ENCODE results near the gene GRIN2C. TPM values are rescaled to one million over a fixed set of nuclear protein-coding genes. Genes with fewer than 3 reads are reported as not detected.
"Not testable (repeated sequence)": the region's sequence is repeated elsewhere in the genome, so short reads cannot be mapped to it uniquely, and the experiment has no call there.

The GRIN2C gene
- total and polyA plus RNA-seq, 9 donors, result 0.11 to 0.82 (median 0.36) TPM

GRCh38 chr17:74873037-74873873, 13.6 kb upstream of the GRIN2C start:
- peak overlapping the region; percentile 67 for H3K4me3 ChIP-seq
- 0% methylated on average over 44 to 55 of the region's 55 CpGs for WGBS, 3 donors
- peaks cover 17% of the 10 kb centered on the region for H3K4me1 ChIP-seq (ENCODE audit: insufficient read depth)
- intact Hi-C loops (cut with DNase I), result no loop called here
- DNase-seq, result peak; percentile 99 to 100 (median 100)
- no peaks in the 10 kb centered on the region for H3K36me3 ChIP-seq
- no peaks in the 10 kb centered on the region for H3K9me3 ChIP-seq
- peak overlapping the region in 1 of 2 donors; percentile 77 for H3K27ac ChIP-seq
- peak; percentile 75 for TF ChIP-seq EP300 (IDR thresholded peaks at IDR 0.05)
- no peak for TF ChIP-seq CTCF (IDR thresholded peaks at IDR 0.05)
- peak; percentile 96 for TF ChIP-seq POLR2A (IDR thresholded peaks at IDR 0.05)
- no peaks in the 10 kb centered on the region for H3K27me3 ChIP-seq

- Histone ChIP-seq H3K4me1 (ENCODE audit: insufficient read depth) (peaks cover 17% of the 10 kb centered on the region), H3K36me3 (no peaks in the 10 kb centered on the region), H3K27ac (peak within 1 kb of the TSS in 1 of 2 donors; percentile 77), H3K4me3 (peak within 1 kb of the TSS; percentile 67), H3K9me3 (no peaks in the 10 kb centered on the region), H3K27me3 (no peaks in the 10 kb centered on the region)
- 3 to 5% (median 4%) methylated on average over 30 to 38 of the region's 38 CpGs for WGBS, 3 donors
- intact Hi-C loops (cut with DNase I), result no loop called here
- DNase-seq, result peak in 1 of 5 donors; percentile 41
- TF ChIP-seq POLR2A (IDR thresholded peaks at IDR 0.05) (peak; percentile 72), CTCF (IDR thresholded peaks at IDR 0.05) (no peak)
Observed at GRCh38 chr17:74872313-74873036, 12.8 kb upstream of the GRIN2C start, which contains the start of gene FDXR. TSS of gene FDXR (minus strand) at chr17:74872994. CDS start at chr17:74872944, 50 bp downstream.

- no peaks in the 10 kb centered on the region for H3K27me3 ChIP-seq
- peak; percentile 51 to 68 (median 55) for DNase-seq
- H3K27ac ChIP-seq, result peak overlapping the region in 1 of 2 donors; percentile 2
- H3K36me3 ChIP-seq, result no peaks in the 10 kb centered on the region
- 56 to 60% (median 56%) methylated on average over 11 of the region's 11 CpGs for WGBS, 3 donors
- intact Hi-C loops (cut with DNase I), result no loop called here
- no peak for TF ChIP-seq POLR2A (IDR thresholded peaks at IDR 0.05)
- no peak for TF ChIP-seq EP300 (IDR thresholded peaks at IDR 0.05)
- no peak for TF ChIP-seq CTCF (IDR thresholded peaks at IDR 0.05)
- no peak overlapping the region for H3K4me3 ChIP-seq
- H3K4me1 ChIP-seq (ENCODE audit: insufficient read depth), result peaks cover 17% of the 10 kb centered on the region
- H3K9me3 ChIP-seq, result no peaks in the 10 kb centered on the region
Observed at GRCh38 chr17:74871356-74872076, 11.8 kb upstream of the GRIN2C start.

- H3K36me3 ChIP-seq, result no peaks in the 10 kb centered on the region
- H3K9me3 ChIP-seq, result no peaks in the 10 kb centered on the region
- H3K4me1 ChIP-seq (ENCODE audit: insufficient read depth), result peaks cover 17% of the 10 kb centered on the region
- no peaks in the 10 kb centered on the region for H3K27me3 ChIP-seq
- TF ChIP-seq EP300 (IDR thresholded peaks at IDR 0.05) (no peak), POLR2A (IDR thresholded peaks at IDR 0.05) (no peak), CTCF (IDR thresholded peaks at IDR 0.05) (no peak)
- H3K27ac ChIP-seq, result no peak overlapping the region
- peak; percentile 91 to 97 (median 95) for DNase-seq
- H3K4me3 ChIP-seq, result no peak overlapping the region
- 7 to 16% (median 10%) methylated on average over 3 of the region's 3 CpGs for WGBS, 3 donors
- intact Hi-C loops (cut with DNase I), result no loop called here
Observed at GRCh38 chr17:74870512-74870911, 10.8 kb upstream of the GRIN2C start.

- H3K27ac ChIP-seq, result not testable (repeated sequence)
- 68 to 71% (median 70%) methylated on average over 9 of the region's 9 CpGs for WGBS, 3 donors
Observed at GRCh38 chr17:74870028-74870427, 10.3 kb upstream of the GRIN2C start.

More at GRCh38 chr17:74870028-74870427, 10.3 kb upstream of the GRIN2C start:
- peaks cover 17% of the 10 kb centered on the region for H3K4me1 ChIP-seq (ENCODE audit: insufficient read depth)
- H3K4me3 ChIP-seq; intact Hi-C loops (cut with DNase I); H3K36me3 ChIP-seq; H3K9me3 ChIP-seq; H3K27me3 ChIP-seq: not testable (repeated sequence)
- DNase-seq, result peak in 1 of 5 donors; percentile 36
